ENCODE data around the gene PRKAG2. TPM values are rescaled to one million over a fixed set of nuclear protein-coding genes. Genes with fewer than 3 reads are reported as not detected.

Gene PRKAG2
- total RNA-seq, 4 donors from 2014 or later, result 19.5 to 30.8 (median 27.6) TPM

DNA sequence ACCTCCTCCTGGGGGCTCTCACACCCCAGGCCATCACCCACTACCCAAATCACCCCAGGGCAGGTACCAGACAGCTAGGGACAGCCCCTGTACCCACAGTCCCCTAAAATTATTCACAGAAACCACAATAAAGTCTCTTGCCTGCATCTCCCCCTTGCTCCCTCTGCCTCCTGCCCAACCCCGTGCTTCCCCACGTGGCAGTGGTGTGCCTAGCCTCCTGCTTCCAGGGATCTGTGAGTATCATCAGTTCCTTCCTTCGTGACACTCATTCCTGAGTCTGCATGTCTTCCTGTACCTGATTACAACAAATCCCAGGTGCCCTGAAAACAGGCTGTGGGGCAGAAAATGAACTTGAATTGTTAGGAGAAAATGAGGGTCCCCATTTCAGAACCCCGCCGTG lies 61.5 kb downstream of the PRKAG2 start:
- Histone ChIP-seq H3K27me3 (no peaks in the 10 kb centered on the region), H3K27ac (no peak overlapping the region), H3K9me3 (no peaks in the 10 kb centered on the region), H3K4me3 (replicated peaks in 1 of 3) (no peak overlapping the region), H3K4me1 (no peaks in the 10 kb centered on the region), H3K36me3 (no peaks in the 10 kb centered on the region)
- intact Hi-C loops (cut with DNase I), result no loop called here
- 87 to 91% methylated on average over 5 of the region's 5 CpGs for WGBS, 2 donors
- no peak for TF ChIP-seq CTCF (IDR thresholded peaks at IDR 0.05)
- TF ChIP-seq POLR2A (IDR thresholded peaks at IDR 0.05), result no peak
- DNase-seq, result no peak

DNA sequence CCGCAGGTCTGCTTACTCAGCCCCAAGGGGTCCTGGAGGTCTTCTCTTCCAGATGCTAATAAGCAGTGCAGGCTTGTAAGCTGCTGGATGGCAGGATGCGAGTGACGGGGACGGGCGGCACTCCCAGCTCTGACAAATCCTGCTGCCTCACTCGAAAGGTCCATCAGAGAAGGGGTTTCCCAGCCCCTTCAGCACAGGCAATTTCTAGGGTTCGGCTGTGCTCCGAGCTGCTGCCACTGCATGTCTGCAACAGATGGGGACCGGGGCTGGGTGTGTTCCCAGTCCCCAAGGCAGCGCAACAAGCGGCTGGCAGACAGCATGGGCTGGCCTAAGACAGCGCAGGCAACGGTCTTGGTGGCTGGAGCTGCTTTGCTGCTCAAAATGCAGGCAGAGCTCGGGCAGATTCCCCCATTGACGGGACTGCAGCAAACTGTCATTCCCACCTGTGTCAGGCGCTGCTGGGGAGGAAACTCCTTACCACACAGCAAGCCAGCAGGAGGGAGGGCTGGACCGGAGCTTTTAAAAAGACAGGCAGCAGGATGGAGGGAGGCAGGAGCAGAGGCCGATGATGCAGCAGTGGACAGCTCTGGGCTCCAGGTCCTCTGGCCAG lies 62.4 kb downstream of the PRKAG2 start:
- TF ChIP-seq CTCF (IDR thresholded peaks at IDR 0.05), result no peak
- no peak for TF ChIP-seq POLR2A (IDR thresholded peaks at IDR 0.05)
- no peaks in the 10 kb centered on the region for H3K27me3 ChIP-seq
- H3K36me3 ChIP-seq, result no peaks in the 10 kb centered on the region
- H3K9me3 ChIP-seq, result no peaks in the 10 kb centered on the region
- WGBS, 2 donors, result 61 to 80% methylated on average over 14 to 18 of the region's 18 CpGs
- intact Hi-C loops (cut with DNase I), result no loop called here
- no peaks in the 10 kb centered on the region for H3K4me1 ChIP-seq
- no peak overlapping the region for H3K4me3 ChIP-seq (replicated peaks in 1 of 3)
- no peak overlapping the region for H3K27ac ChIP-seq
- no peak for DNase-seq

DNA sequence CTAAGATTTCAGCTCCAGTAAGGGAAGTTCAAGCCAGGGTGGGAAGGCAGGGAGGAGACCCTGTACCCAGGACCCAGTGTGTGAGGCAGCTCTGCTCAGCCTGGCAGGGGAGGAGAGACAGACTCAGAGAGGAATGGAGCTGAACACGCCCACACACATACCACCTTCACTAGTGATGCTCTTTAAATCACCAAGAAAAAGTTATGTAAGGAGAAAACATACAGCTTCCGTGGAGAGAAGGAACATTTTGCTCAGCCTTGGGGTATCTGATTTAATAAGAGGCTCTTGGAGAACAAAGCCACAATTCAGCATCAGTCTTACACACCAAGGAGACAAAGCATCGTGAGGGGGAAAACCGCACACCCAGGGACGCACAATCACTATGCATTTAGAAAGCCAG lies 62.9 kb downstream of the PRKAG2 start:
- no peak for DNase-seq
- TF ChIP-seq POLR2A (IDR thresholded peaks at IDR 0.05) (no peak), CTCF (IDR thresholded peaks at IDR 0.05) (no peak)
- 84 to 90% methylated on average over 5 of the region's 5 CpGs for WGBS, 2 donors
- intact Hi-C loops (cut with DNase I), result no loop called here
- H3K9me3 ChIP-seq, result no peaks in the 10 kb centered on the region
- H3K4me3 ChIP-seq (replicated peaks in 1 of 3), result no peak overlapping the region
- H3K36me3 ChIP-seq, result no peaks in the 10 kb centered on the region
- no peaks in the 10 kb centered on the region for H3K27me3 ChIP-seq
- no peak overlapping the region for H3K27ac ChIP-seq
- H3K4me1 ChIP-seq, result no peaks in the 10 kb centered on the region

DNA sequence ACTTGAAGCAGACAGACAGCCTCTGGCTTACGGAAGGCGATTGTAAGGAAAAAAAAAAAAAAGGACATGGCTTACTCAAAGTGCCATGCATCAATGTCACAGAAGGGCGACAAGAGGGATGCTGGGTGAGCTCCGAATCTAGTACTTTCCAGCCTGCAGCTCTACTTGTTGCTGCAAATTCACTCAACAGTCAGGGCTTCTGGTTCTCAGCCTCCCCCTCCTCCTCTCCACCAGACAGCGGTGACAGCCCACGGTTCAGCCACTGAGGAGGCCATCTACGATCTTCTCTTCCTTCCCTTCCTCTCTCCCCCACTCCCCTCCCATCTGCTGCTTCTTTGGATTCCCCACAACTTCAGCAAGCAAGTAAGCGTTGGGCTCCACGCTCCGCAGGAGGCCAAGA lies 63.5 kb downstream of the PRKAG2 start:
- TF ChIP-seq CTCF (IDR thresholded peaks at IDR 0.05) (no peak), POLR2A (IDR thresholded peaks at IDR 0.05) (no peak)
- WGBS, 2 donors, result 79 to 81% methylated on average over 10 of the region's 10 CpGs
- intact Hi-C loops (cut with DNase I), result no loop called here

DNA sequence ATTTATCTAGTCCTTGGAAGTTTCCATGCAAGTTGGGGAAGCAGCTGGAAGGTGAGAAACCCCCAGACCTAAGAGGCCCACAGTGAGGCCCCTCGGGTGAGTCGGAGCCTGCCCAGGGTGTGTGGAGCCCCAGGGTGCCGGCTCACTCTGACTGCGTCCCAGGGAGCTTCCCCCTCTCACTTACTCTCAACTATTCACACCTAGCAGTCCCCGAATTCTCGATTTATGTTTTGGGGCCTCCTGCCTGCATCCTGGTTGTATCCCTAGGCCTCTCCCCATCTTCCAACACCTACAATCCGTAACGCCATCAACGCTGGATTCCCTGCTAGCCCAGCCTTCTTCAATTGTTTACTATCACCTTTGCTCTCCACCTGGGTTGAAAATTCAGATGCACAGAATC lies 63.9 kb downstream of the PRKAG2 start:
- Histone ChIP-seq H3K4me1 (no peaks in the 10 kb centered on the region), H3K27ac (no peak overlapping the region), H3K9me3 (no peaks in the 10 kb centered on the region), H3K36me3 (no peaks in the 10 kb centered on the region), H3K27me3 (no peaks in the 10 kb centered on the region), H3K4me3 (replicated peaks in 1 of 3) (no peak overlapping the region)
- WGBS, 2 donors, result 80 to 81% methylated on average over 9 of the region's 9 CpGs
- TF ChIP-seq CTCF (IDR thresholded peaks at IDR 0.05), result no peak
- TF ChIP-seq POLR2A (IDR thresholded peaks at IDR 0.05), result no peak
- DNase-seq, result no peak
- intact Hi-C loops (cut with DNase I), result no loop called here

More for the DNA sequence above, 63.5 kb downstream of the PRKAG2 start:
- Histone ChIP-seq H3K4me1 (no peaks in the 10 kb centered on the region), H3K9me3 (no peaks in the 10 kb centered on the region), H3K4me3 (replicated peaks in 1 of 3) (no peak overlapping the region), H3K36me3 (no peaks in the 10 kb centered on the region), H3K27ac (no peak overlapping the region), H3K27me3 (no peaks in the 10 kb centered on the region)
- DNase-seq, result no peak

Measured in thyroid gland (tissue), 4 donors.